GM18520 (cell line): ENCODE data around the gene TBCK.
"Not testable (repeated sequence)": the region's sequence is repeated elsewhere in the genome, so short reads cannot be mapped to it uniquely, and the experiment has no call there.

ENCODE experiments used
- ATAC-seq: cut with Tn5 transposase; IDR thresholded peaks from one replicate; pipeline ENCODE4 v1.9.1; 2021; ENCODE audit not compliant: unreplicated experiment

Gene TBCK

DNA sequence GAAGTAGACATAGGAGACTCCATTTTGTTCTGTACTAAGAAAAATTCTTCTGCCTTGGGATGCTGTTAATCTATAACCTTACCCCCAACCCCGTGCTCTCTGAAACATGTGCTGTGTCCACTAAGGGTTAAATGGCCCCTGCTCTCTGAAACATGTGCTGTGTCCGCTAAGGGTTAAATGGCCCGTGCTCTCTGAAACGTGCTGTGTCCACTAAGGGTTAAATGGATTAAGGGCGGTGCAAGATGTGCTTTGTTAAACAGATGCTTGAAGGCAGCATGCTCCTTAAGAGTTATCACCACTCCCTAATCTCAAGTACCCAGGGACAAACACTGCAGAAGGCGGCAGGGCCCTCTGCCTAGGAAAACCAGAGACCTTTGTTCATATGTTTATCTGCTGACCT lies 5.8 kb upstream of the TBCK start:
- ATAC-seq = not testable (repeated sequence)

DNA sequence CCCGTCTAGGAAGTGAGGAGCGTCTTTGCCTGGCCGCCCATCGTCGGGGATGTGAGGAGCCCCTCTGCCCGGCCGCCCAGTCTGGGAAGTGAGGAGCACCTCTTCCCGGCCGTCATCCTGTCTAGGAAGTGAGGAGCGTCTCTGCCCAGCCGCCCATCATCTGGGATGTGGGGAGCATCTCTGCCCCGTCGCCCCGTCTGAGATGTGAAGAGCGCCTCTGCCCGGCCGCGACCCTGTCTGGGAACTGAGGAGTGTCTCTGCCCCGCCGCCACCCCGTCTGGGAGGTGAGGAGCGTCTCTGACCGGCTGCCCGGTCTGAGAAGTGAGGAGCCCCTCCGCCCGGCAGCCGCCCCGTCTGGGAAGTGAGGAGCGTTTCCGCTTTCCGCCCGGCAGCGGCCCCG lies 5.2 kb upstream of the TBCK start:
- ATAC-seq = not testable (repeated sequence)

DNA sequence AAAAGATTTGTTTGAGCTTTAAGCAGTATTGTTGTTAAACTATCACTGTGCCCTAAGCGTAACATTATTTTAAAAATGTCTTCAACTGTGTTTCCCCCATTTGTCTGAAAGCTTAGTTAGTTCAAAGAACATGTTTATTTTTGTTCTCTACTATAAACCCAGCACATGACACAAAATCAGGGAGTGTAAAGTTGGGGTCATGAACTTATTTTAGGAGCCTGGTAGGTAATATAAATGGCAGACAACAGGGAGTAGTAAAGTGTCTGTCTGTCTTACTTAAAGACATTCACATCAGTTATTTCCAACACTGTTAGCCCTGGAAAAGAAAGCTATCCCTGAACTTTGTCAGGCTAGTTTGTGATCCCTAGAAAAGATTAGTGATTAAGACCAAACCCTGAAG lies 4.2 kb upstream of the TBCK start:
- no peak for ATAC-seq

- ATAC-seq = no peak
Measured at GRCh38 chr4:106318511-106318910, 2.5 kb upstream of the TBCK start.

DNA sequence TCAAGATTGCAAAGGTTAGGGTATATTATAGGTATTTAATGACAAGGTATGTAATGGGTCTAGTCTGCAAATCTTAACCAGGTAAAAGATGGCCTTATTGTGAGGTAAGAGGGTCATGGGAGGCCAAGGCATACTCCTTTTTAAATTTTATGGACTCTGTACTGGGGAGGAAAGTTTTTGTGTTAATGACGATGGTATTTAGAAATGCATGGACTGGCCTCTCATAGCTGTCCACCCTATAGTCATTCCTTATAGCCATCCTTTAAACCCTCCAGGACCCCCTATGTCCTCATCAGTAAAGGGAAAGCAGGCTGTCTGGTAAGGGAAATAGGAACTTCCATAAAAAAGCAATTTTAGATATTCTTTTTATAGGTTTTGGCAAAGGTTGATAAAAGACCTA lies 1.8 kb upstream of the TBCK start:
- no peak for ATAC-seq

GRCh38 chr4:106316773-106317409 lies 882 bp upstream of the TBCK start:
- ATAC-seq = no peak

- ATAC-seq = peak; percentile 15
Measured at GRCh38 chr4:106315476-106315967, 487 bp downstream of the TBCK start.

GRCh38 chr4:106314960-106315359 lies 1.0 kb downstream of the TBCK start:
- ATAC-seq = no peak

DNA sequence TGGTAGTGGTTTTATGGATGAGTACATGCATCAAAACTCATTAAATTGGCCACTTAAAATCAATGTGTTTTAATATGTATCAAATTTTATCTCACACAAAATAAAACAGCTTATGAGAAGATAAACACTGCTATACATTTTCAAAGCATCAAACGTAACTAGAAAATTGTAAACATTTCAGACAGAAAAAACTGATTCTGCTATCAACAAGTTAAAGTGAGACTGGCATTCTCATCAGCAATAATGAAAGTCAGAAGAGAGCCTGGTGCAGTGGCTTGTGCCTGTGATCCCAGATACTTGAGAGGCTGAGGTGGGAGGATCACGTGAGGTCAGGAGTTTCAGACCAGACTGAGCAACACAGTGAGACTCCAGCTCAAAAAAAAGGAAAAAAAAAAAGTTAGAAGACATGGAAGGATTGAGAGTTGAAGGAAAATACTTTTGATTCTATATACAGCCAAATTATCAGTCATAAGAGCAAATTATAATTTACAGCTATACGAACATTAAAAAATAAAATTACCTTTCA lies 2.9 kb downstream of the TBCK start:
- ATAC-seq = no peak

GRCh38 chr4:106312377-106312776 lies 3.6 kb downstream of the TBCK start:
- ATAC-seq = no peak

DNA sequence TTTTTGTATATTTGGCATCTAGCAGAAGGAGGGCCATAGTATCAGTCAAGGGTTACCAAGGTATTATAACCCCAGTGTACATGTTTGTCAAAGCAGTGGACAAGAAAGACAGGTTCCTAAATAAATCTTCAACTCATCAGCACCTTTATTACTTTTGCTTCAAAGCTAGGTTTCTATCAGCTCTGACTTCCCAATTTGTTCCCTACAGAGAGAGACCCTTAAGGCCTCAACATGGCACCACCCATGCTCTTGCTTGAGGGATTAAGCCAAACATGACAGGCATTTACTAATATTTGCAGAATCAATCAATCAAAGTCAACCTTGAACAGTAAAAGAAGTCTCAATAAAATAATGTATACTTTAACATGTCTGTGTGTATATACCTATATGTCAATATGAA lies 9.4 kb downstream of the TBCK start:
- ATAC-seq = no peak

GRCh38 chr4:106305435-106306055 lies 10.5 kb downstream of the TBCK start:
- no peak for ATAC-seq

DNA sequence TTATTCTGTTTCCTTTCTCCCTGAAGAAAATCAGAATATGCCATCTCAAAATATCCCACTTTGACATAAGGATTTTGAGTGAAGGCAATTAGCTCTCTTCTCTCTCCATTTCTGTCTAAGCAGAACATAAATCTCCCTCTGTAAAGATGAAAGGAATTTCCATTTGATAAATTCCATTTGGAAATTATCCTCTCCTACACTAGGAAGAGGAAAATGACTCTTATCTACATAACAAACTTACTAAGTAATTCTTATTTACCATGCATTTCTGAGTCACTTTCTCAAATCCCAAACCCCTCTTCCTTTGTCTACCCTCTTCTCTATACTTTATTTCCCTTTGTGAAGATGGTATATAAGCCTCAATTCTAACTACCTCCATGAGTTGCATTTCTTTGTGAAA lies 11.4 kb downstream of the TBCK start:
- no peak for ATAC-seq

GRCh38 chr4:106303548-106304281 lies 12.3 kb downstream of the TBCK start:
- no peak for ATAC-seq

DNA sequence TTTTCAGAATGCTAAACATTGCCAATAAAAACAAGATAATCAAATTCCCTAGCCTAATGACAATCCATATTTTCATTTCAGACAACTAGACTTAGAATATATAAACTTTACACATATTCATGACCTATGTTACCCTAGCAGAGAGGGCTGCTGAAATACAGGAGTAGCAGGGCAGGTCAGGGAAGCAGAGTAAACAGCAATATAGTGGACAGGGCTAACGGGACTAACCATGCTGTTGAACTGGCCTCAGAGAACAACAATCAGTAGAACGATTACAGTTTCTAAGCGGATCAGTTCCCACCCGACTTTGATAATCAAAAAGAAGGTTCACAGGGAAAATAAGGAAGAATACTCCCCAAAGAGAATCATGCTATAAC lies 14.0 kb downstream of the TBCK start:
- no peak for ATAC-seq

GRCh38 chr4:106301393-106302061 lies 14.5 kb downstream of the TBCK start:
- no peak for ATAC-seq

GRCh38 chr4:106299977-106300376 lies 16.0 kb downstream of the TBCK start:
- ATAC-seq = no peak

- no peak for ATAC-seq
Measured at GRCh38 chr4:106297245-106298035, 18.6 kb downstream of the TBCK start.

GRCh38 chr4:106294062-106294461 lies 21.9 kb downstream of the TBCK start:
- ATAC-seq = no peak

DNA sequence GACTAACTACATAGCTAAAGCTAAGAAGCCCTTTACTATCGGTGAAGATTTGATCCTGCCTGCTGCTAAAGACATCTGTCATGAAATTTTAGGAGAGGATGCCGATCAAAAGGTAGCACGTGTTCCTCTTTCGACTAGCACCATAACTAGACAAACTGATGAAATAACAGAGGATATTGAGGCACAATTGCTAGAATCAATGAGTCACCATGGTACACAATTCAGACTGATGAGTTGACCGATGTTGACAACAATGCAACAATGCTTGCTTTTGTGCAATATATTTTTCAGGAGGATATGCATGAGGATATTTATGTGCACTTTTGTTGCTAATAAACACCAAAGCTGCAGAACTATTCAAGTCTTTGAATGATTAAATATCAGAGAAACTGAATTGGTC lies 24.3 kb downstream of the TBCK start:
- ATAC-seq = no peak

DNA sequence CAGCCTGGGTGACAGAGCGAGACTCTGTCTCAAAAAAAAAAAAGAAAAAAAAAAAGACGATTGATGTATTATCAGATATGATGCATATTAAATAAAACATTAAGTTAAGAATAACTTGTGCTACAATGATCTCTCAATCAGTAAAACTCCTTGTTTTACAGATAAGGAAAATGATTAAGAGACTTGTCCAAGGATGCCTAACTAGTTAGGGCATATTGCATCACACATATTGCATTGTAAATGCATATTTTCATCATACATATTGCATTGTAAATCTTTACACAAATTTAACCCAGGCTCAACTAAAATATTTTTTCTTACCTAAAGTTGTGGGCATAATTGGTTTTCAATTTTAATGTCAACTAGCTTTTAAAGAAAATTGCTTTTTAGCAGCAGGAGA lies 26.3 kb downstream of the TBCK start:
- ATAC-seq = no peak
